Upper lobe of left lung (tissue), 6 donors: Measurements from ENCODE around the gene PAK1IP1. TPM values are rescaled to one million over a fixed set of nuclear protein-coding genes. Genes with fewer than 3 reads are reported as not detected.
"Not testable (repeated sequence)": the region's sequence is repeated elsewhere in the genome, so short reads cannot be mapped to it uniquely, and the experiment has no call there.

Source experiments
- ATAC-seq, 2 donors: fragments of 200-7000 bp; cut with Tn5 transposase; one replicate each; pipeline ENCODE4 v1.9.1; 2022; ENCODE audit warnings: mild to moderate bottlenecking in 2 of 2, moderate library complexity in 2 of 2; ENCODE audit not compliant: low FRiP score in 2 of 2
- DNase-seq, 2 donors: peaks; one replicate each; pipeline ENCODE4 v3.0.0-alpha.2; 2019 to 2020
- H3K27ac ChIP-seq, 4 donors: fragments of 200-600 bp; sonication (generic); one replicate each; pipeline ENCODE4 v1.5.1; 2016 to 2019
- H3K27me3 ChIP-seq, 4 donors: fragments of 200-600 bp; sonication (generic); one replicate each; pipeline ENCODE4 v1.5.1; 2017 to 2019
- H3K36me3 ChIP-seq, 4 donors: fragments of 200-600 bp; sonication (generic); one replicate each; pipeline ENCODE4 v1.5.1; 2016 to 2019
- H3K4me1 ChIP-seq, 4 donors: fragments of 200-600 bp; sonication (generic); one replicate each; pipeline ENCODE4 v1.5.1; 2018 to 2019
- H3K4me3 ChIP-seq, 4 donors: fragments of 200-600 bp; sonication (generic); one replicate each; pipeline ENCODE4 v1.5.1; 2017 to 2019; ENCODE audit warnings: mild to moderate bottlenecking in 2 of 4, moderate library complexity in 1 of 4
- H3K9me3 ChIP-seq, 4 donors: fragments of 200-600 bp; sonication (generic); one replicate each; pipeline ENCODE4 v1.5.1; 2018 to 2019
- EP300 ChIP-seq, 4 donors: sonication (generic); formaldehyde crosslinking; IDR thresholded peaks; one replicate each; pipeline ENCODE4 v1.5.1; 2017; ENCODE audit warnings: antibody characterized with exemption in 4 of 4, control low read depth in 2 of 4
- POLR2A ChIP-seq, 4 donors: fragments of 450-650 bp; IDR thresholded peaks; one replicate each; pipeline ENCODE4 v1.5.1; 2016 to 2017; ENCODE audit warnings: antibody characterized with exemption in 4 of 4, mild to moderate bottlenecking in 2 of 4
- POLR2AphosphoS5 ChIP-seq, 2 donors: sonication (generic); formaldehyde crosslinking; IDR thresholded peaks; one replicate each; pipeline ENCODE4 v1.5.1; 2017; ENCODE audit warnings: antibody characterized with exemption in 2 of 2
- WGBS, 2 donors: methylation state at CpG; one replicate each; pipeline ENCODE4 v1.1.5; 2017 to 2018; 5-methylcytosine and 5-hydroxymethylcytosine counted together
- total RNA-seq, 6 donors: library from RNA; depleted of rRNA in 4 of 6; stranded (reverse); fragments of >200 nt in 4 of 6; gene quantifications; one replicate each; pipeline versions ENCODE4 v1.1.0 to v1.2.1, GENCODE V29; 2016 to 2021
- TF ChIP-seq, protein P1 (sequence below), 6 experiments: fragments of 450-650 bp in 4 of 6; fragments of 200-600 bp in 2 of 6; sonication (generic) in 2 of 6; IDR thresholded peaks; one replicate each; pipeline ENCODE4 v1.5.1; 2016 to 2019; ENCODE audit warnings: antibody characterized with exemption in 6 of 6
- donor health status: DM: no; HTN: no; CAD: no; lungs with moderate emphysema.
- donor health status: DM: no; HTN: yes; CAD: no; lungs with severe emphysema.

PAK1IP1 gene, protein sequence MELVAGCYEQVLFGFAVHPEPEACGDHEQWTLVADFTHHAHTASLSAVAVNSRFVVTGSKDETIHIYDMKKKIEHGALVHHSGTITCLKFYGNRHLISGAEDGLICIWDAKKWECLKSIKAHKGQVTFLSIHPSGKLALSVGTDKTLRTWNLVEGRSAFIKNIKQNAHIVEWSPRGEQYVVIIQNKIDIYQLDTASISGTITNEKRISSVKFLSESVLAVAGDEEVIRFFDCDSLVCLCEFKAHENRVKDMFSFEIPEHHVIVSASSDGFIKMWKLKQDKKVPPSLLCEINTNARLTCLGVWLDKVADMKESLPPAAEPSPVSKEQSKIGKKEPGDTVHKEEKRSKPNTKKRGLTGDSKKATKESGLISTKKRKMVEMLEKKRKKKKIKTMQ
- 10 to 100 TPM in 3 of 6 donors, 1 to 10 TPM in 3; 6.0 to 15.8 (median 10.8) TPM for total RNA-seq

DNA sequence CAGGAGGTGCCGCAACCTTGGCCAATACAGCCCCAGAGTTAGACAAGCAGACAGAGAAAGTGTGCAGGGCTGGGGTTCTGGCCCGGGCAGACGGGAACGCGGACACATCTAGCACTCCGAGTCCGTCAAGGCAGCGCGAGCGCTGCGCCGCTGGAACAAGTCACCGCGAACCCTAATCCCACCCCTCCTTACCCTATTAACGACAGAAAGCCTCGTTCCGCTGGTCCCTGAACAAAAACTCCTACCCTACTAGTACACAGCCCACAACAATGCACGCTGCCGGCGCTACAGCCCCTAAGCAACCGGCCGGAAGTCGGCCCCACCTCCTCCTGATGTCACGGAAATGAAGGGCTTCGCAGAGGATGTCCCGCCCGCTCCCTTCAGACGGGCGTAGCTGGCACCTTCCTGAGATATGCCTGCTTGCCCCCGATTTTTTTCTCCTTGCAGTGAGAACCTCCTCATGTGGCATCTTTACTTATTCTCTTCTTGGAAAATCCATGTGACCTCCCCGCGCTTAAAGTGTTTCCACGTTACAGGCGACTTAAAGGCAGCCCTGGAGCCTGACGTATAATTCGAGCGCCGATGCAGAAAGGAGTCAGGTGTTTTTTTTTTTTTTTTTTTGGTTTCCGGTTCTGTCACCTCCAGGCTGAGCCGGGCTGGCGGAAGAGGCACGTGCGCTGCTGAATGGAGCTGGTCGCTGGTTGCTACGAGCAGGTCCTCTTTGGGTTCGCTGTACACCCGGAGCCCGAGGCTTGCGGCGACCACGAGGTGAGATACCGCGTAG lies at the start of gene PAK1IP1, which contains the start of gene C6orf52:
Gene PAK1IP1 (plus strand): TSS at position 671 of the 784 bp plus-strand sequence. CDS start 14 bp downstream, at position 685.
Gene C6orf52 (minus strand): TSS at position 315 of the 784 bp plus-strand sequence. CDS start 7,066 bp downstream, outside the sequence.
- Histone ChIP-seq H3K27me3 (no peaks in the 10 kb centered on the region), H3K4me1 (peaks cover 19 to 31% (median 28%) of the 10 kb centered on the region in 4 donors), H3K36me3 (peaks cover 0 to 20% (median 9%) of the 10 kb centered on the region in 4 donors), H3K4me3 (peak within 1 kb of the TSS; percentile 83 to 94 (median 92)), H3K27ac (peak within 1 kb of the TSS; percentile 91 to 97 (median 94)), H3K9me3 (no peaks in the 10 kb centered on the region)
- peak; percentile 91 to 94 for DNase-seq
- peak in 3 of 4 donors; percentile 72 to 92 (median 84) for TF ChIP-seq POLR2A (IDR thresholded peaks at IDR 0.05)
- peak in 1 of 4 donors; percentile 61 for TF ChIP-seq EP300 (IDR thresholded peaks at IDR 0.05)
- peak; percentile 93 for TF ChIP-seq POLR2AphosphoS5 (IDR thresholded peaks at IDR 0.05)
- TF ChIP-seq, protein P1, sequence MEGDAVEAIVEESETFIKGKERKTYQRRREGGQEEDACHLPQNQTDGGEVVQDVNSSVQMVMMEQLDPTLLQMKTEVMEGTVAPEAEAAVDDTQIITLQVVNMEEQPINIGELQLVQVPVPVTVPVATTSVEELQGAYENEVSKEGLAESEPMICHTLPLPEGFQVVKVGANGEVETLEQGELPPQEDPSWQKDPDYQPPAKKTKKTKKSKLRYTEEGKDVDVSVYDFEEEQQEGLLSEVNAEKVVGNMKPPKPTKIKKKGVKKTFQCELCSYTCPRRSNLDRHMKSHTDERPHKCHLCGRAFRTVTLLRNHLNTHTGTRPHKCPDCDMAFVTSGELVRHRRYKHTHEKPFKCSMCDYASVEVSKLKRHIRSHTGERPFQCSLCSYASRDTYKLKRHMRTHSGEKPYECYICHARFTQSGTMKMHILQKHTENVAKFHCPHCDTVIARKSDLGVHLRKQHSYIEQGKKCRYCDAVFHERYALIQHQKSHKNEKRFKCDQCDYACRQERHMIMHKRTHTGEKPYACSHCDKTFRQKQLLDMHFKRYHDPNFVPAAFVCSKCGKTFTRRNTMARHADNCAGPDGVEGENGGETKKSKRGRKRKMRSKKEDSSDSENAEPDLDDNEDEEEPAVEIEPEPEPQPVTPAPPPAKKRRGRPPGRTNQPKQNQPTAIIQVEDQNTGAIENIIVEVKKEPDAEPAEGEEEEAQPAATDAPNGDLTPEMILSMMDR (IDR thresholded peaks at IDR 0.05): peak in 3 of 6 experiments; percentile 3 to 10 (median 7)
- WGBS, 2 donors: 0 to 1% methylated on average over 37 to 53 of the region's 53 CpGs
- ATAC-seq: peak; percentile 99 to 100

DNA sequence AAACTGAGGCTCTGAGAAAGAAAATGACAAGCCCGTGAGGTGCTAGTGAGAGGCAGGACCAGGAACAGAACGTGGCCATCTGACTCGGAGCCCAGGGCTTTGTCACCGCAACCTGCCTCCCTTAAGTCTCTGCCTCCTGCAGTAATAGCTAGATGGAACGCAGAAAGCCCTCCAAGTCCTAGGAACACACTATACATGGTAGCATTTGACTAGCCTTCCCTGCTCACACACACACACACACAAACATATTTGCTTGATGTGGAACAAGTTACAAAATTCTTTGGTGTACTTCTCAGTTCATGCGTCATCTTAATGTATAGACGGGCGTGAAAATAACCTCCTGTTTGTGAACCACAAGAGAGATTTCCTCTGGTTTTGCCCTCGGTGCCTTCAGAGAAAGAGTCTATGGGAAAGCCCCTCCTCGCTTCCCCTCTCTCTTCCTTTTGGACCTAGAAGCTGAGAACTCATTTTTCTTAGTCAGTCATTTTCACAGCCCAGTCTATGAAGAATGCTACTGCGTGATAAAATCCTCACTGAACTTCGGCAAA lies 39.2 kb upstream of the PAK1IP1 start:
- Histone ChIP-seq H3K27ac (no peak overlapping the region), H3K9me3 (no peaks in the 10 kb centered on the region), H3K4me3 (no peak overlapping the region), H3K4me1 (no peaks in the 10 kb centered on the region), H3K27me3 (no peaks in the 10 kb centered on the region), H3K36me3 (no peaks in the 10 kb centered on the region)
- DNase-seq (no peak), ATAC-seq (no peak)
- TF ChIP-seq, protein P1 (IDR thresholded peaks at IDR 0.05): no peak
- no peak for TF ChIP-seq EP300 (IDR thresholded peaks at IDR 0.05)
- TF ChIP-seq POLR2A (IDR thresholded peaks at IDR 0.05): no peak
- TF ChIP-seq POLR2AphosphoS5 (IDR thresholded peaks at IDR 0.05): no peak
- WGBS, 2 donors: 45 to 51% methylated on average over 12 of the region's 12 CpGs

DNA sequence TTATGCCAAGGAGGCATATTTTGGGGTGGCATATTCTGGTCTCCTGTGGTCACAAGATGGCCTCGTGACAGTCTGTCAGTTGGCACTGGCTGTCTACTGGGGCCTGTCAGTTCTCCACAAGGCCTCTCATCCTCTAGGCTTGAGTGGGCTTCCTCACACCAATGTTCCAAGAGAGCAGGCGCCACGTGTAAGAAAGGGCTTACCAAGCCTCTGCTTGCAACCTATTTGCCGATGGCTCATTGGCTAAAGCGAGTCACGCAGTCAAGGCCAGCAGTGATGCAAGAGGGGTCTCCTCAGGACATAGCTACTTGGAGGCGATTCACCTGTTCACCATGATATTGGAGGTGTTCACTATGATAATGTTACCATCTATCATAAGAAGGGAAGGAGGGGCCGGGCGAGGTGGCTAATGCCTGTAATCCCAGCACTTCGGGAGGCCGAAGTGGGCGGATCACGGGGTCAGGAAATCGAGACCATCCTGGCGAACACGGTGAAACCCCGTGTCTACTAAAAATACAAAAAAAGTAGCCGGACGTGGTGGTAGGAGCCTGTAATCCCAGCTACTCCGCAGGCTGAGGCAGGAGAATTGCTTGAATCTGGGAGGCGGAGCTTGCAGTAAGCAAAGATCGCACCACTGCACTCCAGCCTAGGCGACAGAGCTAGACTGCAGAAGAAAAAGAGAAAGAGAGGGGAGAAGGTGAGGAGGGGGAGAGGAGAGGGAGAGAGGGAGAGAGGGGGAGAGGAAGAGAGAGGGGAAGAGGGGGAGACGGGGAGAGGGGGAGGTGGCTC lies 35.7 kb upstream of the PAK1IP1 start:
- ATAC-seq: peak in 1 of 2 donors; percentile 11
- DNase-seq: no peak
- no peaks in the 10 kb centered on the region for H3K9me3 ChIP-seq
- H3K27ac ChIP-seq: peak overlapping the region in 1 of 4 donors; percentile 73
- peak overlapping the region in 3 of 4 donors; percentile 31 to 48 (median 32) for H3K4me3 ChIP-seq
- WGBS, 2 donors: 76 to 90% methylated on average over 23 to 24 of the region's 24 CpGs
- H3K36me3 ChIP-seq: no peaks in the 10 kb centered on the region
- H3K27me3 ChIP-seq: no peaks in the 10 kb centered on the region
- TF ChIP-seq EP300 (IDR thresholded peaks at IDR 0.05) (no peak), POLR2A (IDR thresholded peaks at IDR 0.05) (no peak), POLR2AphosphoS5 (IDR thresholded peaks at IDR 0.05) (no peak)
- TF ChIP-seq, protein P1 (IDR thresholded peaks at IDR 0.05): no peak
- no peaks in the 10 kb centered on the region for H3K4me1 ChIP-seq

DNA sequence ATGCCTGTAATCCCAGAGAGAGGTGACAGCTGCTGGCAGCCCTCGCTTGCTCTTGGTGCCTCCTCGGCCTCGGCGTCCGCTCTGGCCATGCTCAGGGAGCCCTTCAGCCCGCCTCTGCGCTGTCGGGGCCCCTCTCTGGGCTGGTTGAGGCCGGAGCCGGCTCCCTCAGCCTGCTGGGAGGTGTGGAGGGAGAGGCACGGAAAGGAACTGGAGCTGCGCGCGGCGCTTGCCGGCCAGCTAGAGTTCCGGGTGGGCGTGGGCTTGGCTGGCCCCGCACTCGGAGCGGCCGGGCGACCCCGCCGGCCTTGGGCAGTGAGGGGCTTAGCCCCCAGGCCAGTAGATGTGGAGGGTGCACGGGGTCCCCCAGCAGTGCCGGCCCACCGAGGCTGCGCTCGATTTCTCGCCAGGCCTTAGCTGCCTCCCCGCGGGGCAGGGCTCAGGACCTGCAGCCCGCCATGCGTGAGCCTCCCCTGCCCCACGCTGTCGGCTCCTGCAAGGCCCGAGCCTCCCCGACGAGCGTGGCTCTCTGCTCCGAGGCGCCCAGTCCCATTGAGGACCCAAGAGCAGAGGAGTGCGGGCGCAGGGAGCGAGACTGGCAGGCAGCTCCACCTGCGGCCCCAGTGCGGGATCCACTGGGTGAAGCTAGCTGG lies 34.9 kb upstream of the PAK1IP1 start:
- Histone ChIP-seq H3K36me3 (no peaks in the 10 kb centered on the region), H3K4me3 (peak overlapping the region in 3 of 4 donors; percentile 31 to 48 (median 32)), H3K27ac (peak overlapping the region in 1 of 4 donors; percentile 73), H3K9me3 (no peaks in the 10 kb centered on the region), H3K4me1 (no peaks in the 10 kb centered on the region), H3K27me3 (no peaks in the 10 kb centered on the region)
- ATAC-seq (peak in 1 of 2 donors; percentile 46), DNase-seq (peak in 1 of 2 donors; percentile 84)
- WGBS, 2 donors: 91 to 92% methylated on average over 8 to 40 of the region's 48 CpGs
- TF ChIP-seq POLR2A (IDR thresholded peaks at IDR 0.05): peak in 1 of 4 donors; percentile 28
- TF ChIP-seq, protein P1 (IDR thresholded peaks at IDR 0.05): no peak

DNA sequence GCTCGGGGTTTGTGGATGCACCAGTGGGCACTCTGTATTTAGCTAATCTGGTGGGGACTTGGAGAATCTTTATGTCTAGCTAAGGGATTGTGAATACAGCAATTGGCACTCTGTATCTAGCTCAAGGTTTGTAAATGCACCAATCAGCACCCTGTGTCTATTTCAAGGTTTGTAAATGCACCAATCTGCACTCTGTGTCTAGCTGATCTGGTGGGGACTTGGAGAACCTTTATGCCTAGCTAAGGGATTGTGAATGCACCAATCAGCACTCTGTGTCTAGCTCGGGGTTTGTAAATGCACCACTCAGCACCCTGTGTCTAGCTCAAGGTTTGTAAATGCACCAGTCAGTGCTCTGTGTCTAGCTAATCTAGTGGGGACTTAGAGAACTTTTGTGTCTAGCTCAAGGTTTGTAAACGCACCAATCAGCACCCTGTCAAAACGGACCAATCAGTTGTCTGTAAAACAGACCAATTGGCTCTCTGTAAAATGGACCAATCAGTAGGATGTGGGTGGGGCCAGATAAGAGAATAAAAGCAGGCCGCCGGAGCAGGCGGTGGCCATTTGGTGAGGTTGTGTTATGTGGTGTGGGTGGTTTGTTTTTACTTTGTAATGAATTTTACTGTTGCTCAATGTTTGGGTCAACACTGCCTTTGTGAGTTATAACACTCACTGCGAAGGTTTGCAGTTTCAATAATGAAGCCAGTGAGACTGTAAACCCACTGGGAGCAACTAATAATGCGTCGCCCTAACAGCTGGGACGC lies 34.2 kb upstream of the PAK1IP1 start:
- H3K4me3 ChIP-seq: peak overlapping the region in 1 of 4 donors; percentile 48
- not testable (repeated sequence) for DNase-seq, H3K36me3 ChIP-seq, H3K27ac ChIP-seq, ATAC-seq, H3K27me3 ChIP-seq, H3K9me3 ChIP-seq, H3K4me1 ChIP-seq
- 95 to 97% methylated on average over 11 of the region's 11 CpGs for WGBS, 2 donors
